T47D (cell line): ENCODE data around the gene HMGA1.
A peak's percentile ranks its signal among the peaks of the same experiment; 100 is the strongest.

Experiments used
- DNase-seq, 2 experiments: peaks; one replicate each; pipeline versions ENCODE4 v3.0.0 to v3.0.0-alpha.2; 2011 to 2012; ENCODE audit warnings: low read depth in 1 of 2, low spot score in 1 of 2
- JUND ChIP-seq: IDR thresholded peaks from 2 replicates; pipeline ENCODE4 v1.6.1; 2012; ENCODE audit warnings: low read depth
- in situ Hi-C: cut with HindIII; loops from 2 replicates; pipeline ENCODE4 v1.10.0; 2016; ENCODE audit warnings: low sequenced_read_pairs, low pct_unique_long_range_greater_than_20kb

Gene HMGA1

GRCh38 chr6:34205466-34205865 is 31.2 kb upstream of the HMGA1 start:
- in situ Hi-C loops = no loop called here
- no peak for DNase-seq

DNA sequence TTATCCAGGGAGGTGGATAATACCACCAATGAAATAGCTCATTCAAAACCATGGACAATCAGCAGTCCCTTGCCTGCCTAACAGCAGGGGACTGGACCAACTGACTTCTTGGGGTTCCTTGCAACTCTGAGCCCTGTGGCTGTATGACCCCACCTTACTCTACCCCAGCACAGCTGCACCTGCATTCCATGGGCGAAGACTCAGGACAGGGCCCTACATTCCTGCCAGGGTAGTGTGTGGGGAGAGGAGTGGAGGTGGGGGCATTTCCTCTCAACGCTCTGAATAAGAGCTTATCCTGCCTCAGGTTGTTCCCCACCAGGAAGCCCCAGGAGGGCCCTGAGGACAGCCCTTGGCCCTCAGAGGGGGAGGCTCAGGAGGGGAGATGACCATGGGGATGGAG is 30.8 kb upstream of the HMGA1 start:
- TF ChIP-seq JUND = no peak
- in situ Hi-C loops = no loop called here
- DNase-seq = no peak

More at GRCh38 chr6:34205466-34205865, 31.2 kb upstream of the HMGA1 start:
- TF ChIP-seq JUND = no peak

- no peak for TF ChIP-seq JUND
- no peak for DNase-seq
- in situ Hi-C loops = no loop called here
Observed at GRCh38 chr6:34206726-34207125, 29.9 kb upstream of the HMGA1 start.

DNA sequence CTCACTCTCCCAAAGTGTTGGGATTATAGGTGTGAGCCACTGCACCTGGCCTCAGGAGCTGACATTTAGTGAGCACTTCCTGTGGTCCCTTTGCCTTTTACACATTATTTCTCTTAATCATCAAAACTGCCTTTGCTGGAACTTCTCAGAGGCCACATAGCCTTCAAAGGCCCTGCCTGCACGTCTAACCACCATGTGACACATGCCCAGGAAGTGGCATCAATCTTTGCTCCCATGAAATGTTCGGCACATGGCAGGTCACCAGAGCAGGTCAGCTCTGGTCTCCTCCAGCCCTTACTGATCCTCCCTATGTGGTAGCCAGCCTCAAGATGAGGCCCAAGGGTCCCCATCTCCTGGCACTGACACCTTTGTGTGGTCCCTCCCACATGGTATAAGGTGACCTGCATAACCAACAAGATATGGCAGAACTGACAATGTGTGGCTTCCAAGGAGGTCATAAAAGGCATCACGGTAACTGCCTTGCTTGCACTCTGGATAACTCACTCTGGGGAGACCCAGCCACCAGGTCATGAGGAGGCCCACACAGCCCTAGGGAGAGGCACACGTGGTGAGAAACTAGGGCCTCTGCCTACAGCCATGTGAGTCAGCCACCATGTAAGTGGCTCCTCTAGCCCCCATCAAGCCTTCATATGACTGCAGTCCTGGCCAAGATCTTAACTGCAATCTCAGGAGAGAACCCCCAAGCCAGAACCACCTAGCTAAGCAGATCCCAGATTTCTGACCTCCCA is 28.8 kb upstream of the HMGA1 start:
- DNase-seq = no peak
- no peak for TF ChIP-seq JUND
- in situ Hi-C loops = no loop called here

DNA sequence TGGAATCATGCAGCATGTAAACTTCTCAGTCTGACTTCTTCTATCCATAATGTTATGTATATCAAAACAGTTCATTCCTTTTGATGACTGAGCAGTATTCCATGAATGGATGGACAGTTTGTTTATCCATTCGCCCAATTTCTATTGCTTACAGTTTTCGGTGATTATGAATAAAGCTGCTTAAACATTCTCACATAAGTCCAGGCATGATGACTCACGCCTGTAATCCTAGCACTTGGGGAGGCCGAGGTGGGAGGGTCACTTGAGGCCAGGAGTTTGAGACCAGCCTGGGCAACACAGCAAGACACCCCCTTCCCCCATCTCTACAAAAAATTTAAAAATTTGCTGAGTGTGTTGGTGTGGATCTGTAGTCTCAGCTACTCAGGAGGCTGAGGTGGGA is 22.9 kb upstream of the HMGA1 start:
- DNase-seq = no peak
- TF ChIP-seq JUND = no peak
- in situ Hi-C loops = no loop called here

DNA sequence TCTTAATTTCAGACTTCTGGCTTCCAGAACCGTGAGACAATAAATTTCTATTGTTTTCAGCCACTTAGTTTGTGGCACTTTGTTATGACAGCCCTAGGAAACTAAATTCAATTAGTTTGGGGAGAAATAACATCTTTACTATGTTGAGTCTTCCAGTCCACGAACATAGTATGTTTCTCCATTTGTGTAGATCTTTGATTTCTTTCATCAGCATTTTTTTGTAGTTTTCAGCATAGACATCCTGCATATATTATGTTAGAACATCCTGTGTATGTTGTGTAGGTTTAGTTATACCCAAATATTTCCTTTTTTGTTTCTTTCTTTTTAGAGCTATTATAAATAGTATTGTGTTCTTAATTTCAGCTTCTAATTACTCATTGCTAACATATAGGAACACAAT is 18.0 kb upstream of the HMGA1 start:
- in situ Hi-C loops = no loop called here
- TF ChIP-seq JUND = no peak
- DNase-seq = no peak

GRCh38 chr6:34223381-34223955 is 13.2 kb upstream of the HMGA1 start:
- DNase-seq = peak; percentile 34 to 44
- in situ Hi-C loops = no loop called here
- no peak for TF ChIP-seq JUND

DNA sequence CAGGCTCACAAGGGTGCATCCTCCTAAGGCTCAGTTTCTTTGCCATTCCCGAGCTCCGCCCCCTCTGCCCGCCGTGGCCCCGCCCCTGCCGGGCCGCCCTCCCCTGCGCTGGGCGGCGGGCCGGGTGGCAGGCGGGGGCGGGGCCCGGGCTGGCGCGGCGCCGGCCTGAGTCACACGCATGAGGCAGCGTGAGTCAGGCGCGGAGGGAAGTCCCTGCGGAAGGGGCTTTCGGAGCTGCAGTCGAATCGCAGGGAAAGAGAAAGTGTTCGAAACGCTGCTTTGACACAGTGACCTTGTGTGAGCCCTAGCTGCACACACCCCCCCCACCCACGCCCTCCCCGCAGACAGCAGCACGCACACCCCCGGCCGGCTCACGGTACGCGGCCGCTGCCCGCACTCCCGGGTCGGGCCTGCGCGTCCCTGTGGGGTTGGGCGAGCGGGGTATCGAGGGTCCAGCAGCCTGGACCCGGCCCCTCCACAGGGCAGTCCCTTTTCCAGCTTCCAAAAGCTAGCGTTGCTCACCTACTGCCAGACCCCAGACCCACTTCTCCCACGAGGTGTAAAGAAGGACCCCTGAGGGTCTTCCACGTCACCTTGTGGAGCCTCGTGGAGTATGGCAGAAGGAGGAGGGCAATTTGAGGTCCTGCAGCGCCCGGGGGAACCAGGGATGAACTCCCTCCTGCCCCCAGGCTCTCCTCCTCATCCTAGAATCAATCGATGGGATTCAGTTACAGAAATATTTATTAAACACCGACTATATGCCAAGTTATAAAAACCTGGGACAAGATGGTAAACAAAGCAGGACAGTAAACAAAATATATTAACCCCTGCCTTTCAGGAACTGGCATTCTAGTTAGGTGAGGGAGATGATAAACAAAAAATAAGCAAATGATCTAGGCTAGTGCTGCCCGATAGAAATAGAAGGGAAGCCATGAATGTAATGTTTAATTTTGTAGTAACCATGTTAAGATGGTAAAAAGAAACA is 12.4 kb upstream of the HMGA1 start:
- in situ Hi-C loops = no loop called here
- TF ChIP-seq JUND = no peak
- DNase-seq = peak; percentile 92 to 94

DNA sequence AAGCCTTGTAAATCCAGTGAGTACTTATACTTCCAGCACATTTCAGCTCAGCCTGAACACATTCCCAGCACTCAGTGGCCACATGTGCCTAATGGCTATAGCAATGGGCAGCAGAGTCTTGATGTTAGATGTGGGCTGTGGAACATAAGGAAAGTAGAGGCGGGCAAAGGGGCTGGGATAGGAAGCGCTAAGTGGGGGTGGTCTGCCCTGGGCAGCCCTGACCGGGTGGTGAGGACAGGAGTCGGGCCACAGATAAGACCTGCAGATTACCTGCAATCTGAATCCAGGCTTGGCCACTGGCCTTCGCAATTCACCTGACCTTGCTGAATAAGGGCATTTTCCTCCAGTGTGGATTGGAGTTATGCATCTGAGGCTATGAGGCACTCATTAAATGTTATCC is 11.1 kb upstream of the HMGA1 start:
- DNase-seq = no peak
- in situ Hi-C loops = no loop called here
- TF ChIP-seq JUND = no peak

- no peak for TF ChIP-seq JUND
- in situ Hi-C loops = no loop called here
- no peak for DNase-seq
Observed at GRCh38 chr6:34226066-34226465, 10.6 kb upstream of the HMGA1 start.

DNA sequence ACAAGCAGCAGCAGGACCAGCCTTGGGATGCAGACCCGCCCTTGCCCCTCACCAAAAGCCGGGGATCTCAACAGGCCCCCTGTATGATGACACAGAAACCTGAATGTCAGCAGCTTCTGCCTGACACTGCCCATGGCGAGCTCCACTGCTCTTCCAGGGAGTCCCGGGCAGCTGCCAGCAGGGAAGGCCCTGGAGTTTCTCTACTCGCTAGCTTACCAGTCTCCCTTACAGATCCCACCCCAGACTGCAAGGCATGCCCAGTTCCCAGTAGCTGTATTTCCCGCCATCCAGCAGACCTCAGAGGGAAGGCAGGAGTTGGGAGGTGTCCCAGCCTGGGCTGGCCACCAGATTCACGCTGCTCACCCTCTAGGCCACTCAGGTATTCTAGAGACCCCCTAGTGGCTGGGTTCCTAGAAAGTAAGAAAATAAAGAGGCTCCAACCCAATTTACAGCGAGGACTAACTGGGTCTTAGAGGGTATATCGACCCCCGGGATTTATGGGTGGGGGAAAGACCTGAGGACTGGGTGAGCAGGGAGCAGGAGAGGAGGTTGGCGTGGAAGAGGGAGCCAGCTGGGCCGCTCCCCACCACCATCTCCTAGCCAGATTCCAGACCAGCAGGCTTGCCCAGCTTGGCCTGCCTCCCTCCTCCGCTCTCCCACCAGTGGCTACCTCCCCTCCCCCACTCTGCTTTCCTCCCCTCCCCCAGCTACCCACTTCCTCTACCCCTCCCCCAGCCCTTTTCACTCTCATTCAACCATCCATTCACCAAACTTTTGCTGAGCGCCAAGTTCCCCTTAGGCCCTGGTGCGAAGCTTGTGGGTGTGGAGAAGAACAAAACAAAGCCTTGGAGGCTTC is 9.7 kb upstream of the HMGA1 start:
- in situ Hi-C loops = no loop called here
- no peak for DNase-seq
- no peak for TF ChIP-seq JUND
